ENCODE measurements around the gene NHERF1.

Gene NHERF1

GRCh38 chr17:74750327-74751069 lies 2.1 kb downstream of the NHERF1 start:
- DNase-seq = no peak

GRCh38 chr17:74752415-74752814 lies 4.0 kb downstream of the NHERF1 start:
- no peak for DNase-seq

DNA sequence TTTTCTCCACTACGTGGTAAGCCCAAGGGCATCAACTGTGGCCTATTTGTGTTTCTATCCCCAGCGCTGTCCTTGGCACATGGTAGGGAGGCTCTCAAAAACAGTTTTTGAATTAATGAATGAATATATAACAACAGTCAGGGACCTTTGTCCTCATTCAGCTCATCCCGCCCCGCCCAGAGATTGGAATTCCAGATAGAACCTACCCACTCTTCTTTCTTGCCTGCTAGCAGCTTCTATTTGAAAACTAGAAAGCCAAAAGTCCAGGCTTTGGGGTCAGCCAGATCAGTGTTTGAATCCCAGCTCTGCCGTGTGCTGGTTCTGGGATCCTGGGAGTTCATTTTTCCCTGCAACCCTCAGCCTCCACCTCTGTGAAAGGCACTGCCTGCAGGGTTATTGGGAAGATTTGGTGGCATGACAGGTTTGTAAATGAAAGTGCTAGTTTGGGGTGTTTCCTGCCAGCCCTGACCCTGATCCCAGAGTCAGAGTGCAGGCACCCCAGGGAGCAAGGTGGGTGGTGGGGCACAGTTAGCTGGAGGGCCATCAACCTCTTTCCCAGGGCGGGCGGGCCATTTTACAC lies 4.5 kb downstream of the NHERF1 start:
- DNase-seq = no peak

- no peak for DNase-seq
Measured at GRCh38 chr17:74754832-74755231, 6.4 kb downstream of the NHERF1 start.

- DNase-seq = no peak
Measured at GRCh38 chr17:74755533-74755932, 7.1 kb downstream of the NHERF1 start.

GRCh38 chr17:74756891-74757290 lies 8.5 kb downstream of the NHERF1 start:
- no peak for DNase-seq

GRCh38 chr17:74757502-74757901 lies 9.1 kb downstream of the NHERF1 start:
- no peak for DNase-seq

- DNase-seq = no peak
Measured at GRCh38 chr17:74757931-74758847, 9.8 kb downstream of the NHERF1 start.

DNA sequence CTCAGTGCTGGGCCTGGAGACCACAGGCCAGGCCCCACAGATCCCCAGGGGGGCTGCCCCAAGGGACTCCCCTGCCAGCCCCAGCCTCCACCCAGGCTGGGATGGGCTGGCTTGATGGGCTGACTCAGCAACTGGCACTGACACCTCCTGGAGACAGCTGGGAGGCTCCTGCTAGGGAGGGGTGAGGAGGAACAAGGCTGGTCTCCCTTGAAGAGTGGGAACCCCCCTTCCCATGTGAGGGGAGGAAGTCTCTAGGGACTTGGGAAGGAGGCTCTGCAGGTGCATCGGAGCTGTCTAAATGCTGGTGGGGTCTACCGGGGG lies 10.4 kb downstream of the NHERF1 start:
- no peak for DNase-seq

- peak; percentile 37 for DNase-seq
Measured at GRCh38 chr17:74759243-74759801, 10.9 kb downstream of the NHERF1 start.

- no peak for DNase-seq
Measured at GRCh38 chr17:74759941-74760340, 11.5 kb downstream of the NHERF1 start.

- DNase-seq = no peak
Measured at GRCh38 chr17:74760404-74761105, 12.1 kb downstream of the NHERF1 start.

DNA sequence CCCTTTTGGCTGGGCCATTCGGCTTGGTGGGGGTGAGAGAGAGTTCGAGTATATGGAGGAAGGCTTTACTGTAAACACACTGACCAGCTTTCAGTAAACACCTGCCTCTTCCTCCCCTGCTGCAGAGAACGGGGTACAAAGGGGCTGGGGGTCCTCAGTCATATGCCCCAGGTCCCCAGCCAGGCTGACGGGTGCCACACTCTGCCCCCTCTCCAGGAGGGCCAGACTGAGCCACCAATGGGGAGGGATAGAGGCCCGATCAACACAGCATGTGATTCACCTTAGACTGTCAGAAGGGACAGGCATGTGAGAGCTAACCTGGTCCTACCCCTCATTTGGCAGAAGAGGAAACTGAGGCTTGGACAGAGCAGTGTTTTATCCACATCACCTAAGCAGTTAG lies 13.0 kb downstream of the NHERF1 start:
- no peak for DNase-seq

DNA sequence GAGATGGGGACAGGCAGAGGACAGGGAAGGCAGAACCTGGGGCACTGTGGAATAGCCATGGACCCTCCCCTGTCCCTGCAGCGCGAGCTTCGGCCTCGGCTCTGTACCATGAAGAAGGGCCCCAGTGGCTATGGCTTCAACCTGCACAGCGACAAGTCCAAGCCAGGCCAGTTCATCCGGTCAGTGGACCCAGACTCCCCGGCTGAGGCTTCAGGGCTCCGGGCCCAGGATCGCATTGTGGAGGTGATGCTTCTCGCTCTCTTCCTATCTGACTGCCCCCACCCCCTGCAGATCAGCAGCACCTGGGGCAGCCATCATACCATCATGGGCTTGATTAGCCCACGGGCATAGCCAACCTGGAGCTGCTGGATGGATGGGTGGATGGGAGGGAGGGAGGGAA lies 13.5 kb downstream of the NHERF1 start:
- DNase-seq = no peak

- DNase-seq = no peak
Measured at GRCh38 chr17:74763565-74764387, 15.3 kb downstream of the NHERF1 start.

DNA sequence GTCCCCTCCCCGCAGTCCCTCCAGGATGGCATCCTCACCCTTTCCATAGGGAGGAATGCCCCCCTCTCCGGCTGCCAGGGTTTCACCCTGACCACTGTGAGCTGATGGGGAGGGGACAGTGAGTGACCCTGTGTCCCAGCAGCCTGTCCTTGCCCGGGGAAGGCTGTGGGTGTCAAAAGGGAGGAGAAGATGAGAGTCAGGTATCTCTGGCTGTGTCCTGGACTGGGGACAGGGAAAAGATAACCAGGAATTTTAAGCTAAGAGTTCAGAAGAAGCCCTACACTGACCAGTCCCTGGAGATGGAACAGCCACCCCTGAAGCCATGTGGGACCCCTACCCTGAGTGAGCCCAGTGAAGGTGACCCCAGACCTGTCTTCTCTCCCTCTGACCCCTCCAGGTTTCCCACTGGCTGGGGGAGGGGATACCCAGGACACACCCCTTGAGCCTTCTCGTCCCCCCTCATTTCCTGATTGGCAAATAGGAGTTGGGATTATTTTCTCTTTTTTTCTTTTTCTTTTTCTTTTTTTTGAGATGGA lies 16.4 kb downstream of the NHERF1 start:
- DNase-seq = no peak

- DNase-seq = no peak
Measured at GRCh38 chr17:74766413-74766812, 18.0 kb downstream of the NHERF1 start.

GRCh38 chr17:74767111-74767516 lies 18.7 kb downstream of the NHERF1 start:
- DNase-seq = no peak

- DNase-seq = no peak
Measured at GRCh38 chr17:74768069-74768762, 19.8 kb downstream of the NHERF1 start.

- no peak for DNase-seq
Measured at GRCh38 chr17:74768763-74769114, 20.3 kb downstream of the NHERF1 start.

- no peak for DNase-seq
Measured at GRCh38 chr17:74769266-74769855, 20.9 kb downstream of the NHERF1 start.
